Spleen (tissue), 11 donors: ENCODE results near the gene LONRF2. TPM values are rescaled to one million over a fixed set of nuclear protein-coding genes. Genes with fewer than 3 reads are reported as not detected.

Experiments used
- DNase-seq: peaks from one replicate; pipeline ENCODE4 v3.0.0-alpha.2; 2020
- H3K27ac ChIP-seq, 8 donors: fragments of 200-600 bp; sonication (generic) in 7 of 8; 1 replicate in 4 of 8; 2 replicates in 4 of 8; pipeline versions ENCODE4 v1.5.0 to v1.8.0; 2016 to 2021; ENCODE audit warnings: inconsistent platforms in 4 of 8, mild to moderate bottlenecking in 4 of 8, moderate library complexity in 1 of 8
- H3K27me3 ChIP-seq, 7 donors: fragments of 200-600 bp; sonication (generic) in 6 of 7; replicated peaks in 1 of 7; 1 replicate in 4 of 7; 2 replicates in 3 of 7; pipeline versions ENCODE4 v1.5.0 to v1.8.0; 2016 to 2021; ENCODE audit warnings: inconsistent platforms in 3 of 7, mild to moderate bottlenecking in 1 of 7
- H3K36me3 ChIP-seq, 6 donors: fragments of 200-600 bp; sonication (generic) in 5 of 6; 1 replicate in 4 of 6; 2 replicates in 2 of 6; pipeline versions ENCODE4 v1.5.0 to v1.8.0; 2016 to 2021; ENCODE audit warnings: inconsistent platforms in 2 of 6
- H3K4me1 ChIP-seq, 6 donors: fragments of 200-600 bp; sonication (generic) in 5 of 6; 1 replicate in 3 of 6; 2 replicates in 3 of 6; pipeline versions ENCODE4 v1.5.0 to v1.8.0; 2016 to 2021; ENCODE audit warnings: inconsistent platforms in 3 of 6
- H3K4me3 ChIP-seq, 8 donors: fragments of 200-600 bp; sonication (generic) in 7 of 8; 1 replicate in 4 of 8; 2 replicates in 4 of 8; pipeline versions ENCODE4 v1.5.0 to v1.8.0; 2016 to 2021; ENCODE audit warnings: inconsistent platforms in 4 of 8, mild to moderate bottlenecking in 4 of 8, moderate library complexity in 2 of 8
- H3K9me3 ChIP-seq, 8 donors: fragments of 200-600 bp; sonication (generic) in 7 of 8; 1 replicate in 4 of 8; 2 replicates in 4 of 8; pipeline versions ENCODE4 v1.5.0 to v1.8.0; 2016 to 2021; ENCODE audit warnings: inconsistent platforms in 4 of 8
- POLR2A ChIP-seq, 3 donors: fragments of 450-650 bp; IDR thresholded peaks; one replicate each; pipeline ENCODE4 v1.5.1; 2017; ENCODE audit warnings: antibody characterized with exemption in 3 of 3, mild to moderate bottlenecking in 1 of 3
- POLR2AphosphoS5 ChIP-seq, 3 donors: sonication (generic); formaldehyde crosslinking; IDR thresholded peaks; one replicate each; pipeline ENCODE4 v1.5.1; 2017; ENCODE audit warnings: antibody characterized with exemption in 3 of 3
- WGBS, 5 donors: extraction: QIAGEN DNeasy Blood & Tissue Kit in 3 of 5; methylation state at CpG; one replicate each; pipeline versions ENCODE4 v1.1.5 to v1.1.7; 2013 to 2018; 5-methylcytosine and 5-hydroxymethylcytosine counted together
- intact Hi-C: fragments of 100-400 bp; cut with DNase I; formaldehyde crosslinking; loops from one replicate; pipeline ENCODE4 v1.15.0; 2023; ENCODE audit warnings: low total_unique reads
- polyA plus RNA-seq, 3 donors: library from polyadenylated mRNA; stranded (reverse); fragments of 200-250 nt; gene quantifications; one replicate each; pipeline ENCODE4 v1.2.1, GENCODE V29; 2013
- total RNA-seq, 7 donors: library from RNA; depleted of rRNA in 3 of 7; stranded (reverse); fragments of >200 nt in 3 of 7; fragmentation: NEBNext Ultra II Directional in 4 of 7; extraction: Animal tissue kit (Norgen Biotek cat#: 25700) in 4 of 7; gene quantifications; one replicate each; pipeline versions ENCODE4 v1.1.0 to v1.2.1, GENCODE V29; 2016 to 2021
- TF ChIP-seq, protein P1 (sequence below), 11 experiments: fragments of 200-600 bp in 7 of 11; fragments of 450-650 bp in 4 of 11; sonication (generic) in 4 of 11; IDR thresholded peaks in 8 of 11; conservative IDR thresholded peaks in 3 of 11; 1 replicate in 7 of 11; 2 replicates in 4 of 11; pipeline versions ENCODE4 v1.4.0 to v1.8.0; 2016 to 2021; ENCODE audit warnings: antibody characterized with exemption in 11 of 11, inconsistent platforms in 4 of 11, mild to moderate bottlenecking in 1 of 11
- donor health status: healthy with polysubstance abuse.
- donor health status: DM: no; HTN: no; CAD: no; lungs with moderate emphysema.
- donor health status: DM: no; HTN: no; CAD: no.
- donor health status: Bipolar disorder and iron deficiency.
- donor health status: healthy.
- donor health status: DM: no; HTN: no; CAD: no.
- donor health status: DM: yes; HTN: yes; CAD: no.

LONRF2 gene
- total and polyA plus RNA-seq, 10 donors, result 0.11 to 4.9 (median 1.9) TPM

DNA sequence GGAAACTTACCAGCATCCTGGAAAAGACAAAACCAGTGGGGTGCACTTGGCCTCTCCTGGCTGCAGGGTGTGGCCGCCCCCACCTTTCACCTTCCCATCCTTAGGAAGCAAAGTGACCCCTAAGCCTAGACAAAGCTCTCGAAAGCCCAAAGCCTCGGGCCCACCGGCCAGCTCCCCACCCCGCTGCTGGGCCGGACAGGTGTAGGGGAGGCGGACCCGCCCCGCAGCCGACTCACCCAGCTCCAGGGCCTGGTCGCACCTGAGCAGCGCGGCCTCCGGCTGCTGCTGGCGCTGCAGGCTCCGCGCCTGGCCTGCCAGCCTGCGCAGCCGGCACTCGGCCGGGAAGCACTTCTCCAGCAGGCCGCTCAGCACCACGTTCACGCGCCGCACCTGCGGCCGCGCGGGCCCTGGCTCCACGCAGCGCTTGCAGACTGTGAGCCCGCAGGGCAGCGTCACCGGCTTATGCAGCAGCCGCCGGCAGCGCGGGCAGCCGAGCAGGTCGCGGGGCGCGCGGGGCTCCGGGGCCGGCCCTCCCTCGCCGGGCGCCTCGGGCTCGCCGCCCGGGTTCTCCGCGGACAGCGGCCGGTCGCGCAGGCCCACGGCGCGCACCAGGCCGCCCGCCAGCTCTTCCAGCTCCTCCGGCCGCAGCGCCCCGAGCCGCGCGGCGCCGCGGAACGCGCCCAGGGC, 979 bp downstream of the LONRF2 start:
- H3K36me3 ChIP-seq, result no peaks in the 10 kb centered on the region
- intact Hi-C loops, result no loop called here
- H3K4me1 ChIP-seq, result peaks cover 0 to 19% (median 13%) of the 10 kb centered on the region in 6 donors
- TF ChIP-seq, protein P1, sequence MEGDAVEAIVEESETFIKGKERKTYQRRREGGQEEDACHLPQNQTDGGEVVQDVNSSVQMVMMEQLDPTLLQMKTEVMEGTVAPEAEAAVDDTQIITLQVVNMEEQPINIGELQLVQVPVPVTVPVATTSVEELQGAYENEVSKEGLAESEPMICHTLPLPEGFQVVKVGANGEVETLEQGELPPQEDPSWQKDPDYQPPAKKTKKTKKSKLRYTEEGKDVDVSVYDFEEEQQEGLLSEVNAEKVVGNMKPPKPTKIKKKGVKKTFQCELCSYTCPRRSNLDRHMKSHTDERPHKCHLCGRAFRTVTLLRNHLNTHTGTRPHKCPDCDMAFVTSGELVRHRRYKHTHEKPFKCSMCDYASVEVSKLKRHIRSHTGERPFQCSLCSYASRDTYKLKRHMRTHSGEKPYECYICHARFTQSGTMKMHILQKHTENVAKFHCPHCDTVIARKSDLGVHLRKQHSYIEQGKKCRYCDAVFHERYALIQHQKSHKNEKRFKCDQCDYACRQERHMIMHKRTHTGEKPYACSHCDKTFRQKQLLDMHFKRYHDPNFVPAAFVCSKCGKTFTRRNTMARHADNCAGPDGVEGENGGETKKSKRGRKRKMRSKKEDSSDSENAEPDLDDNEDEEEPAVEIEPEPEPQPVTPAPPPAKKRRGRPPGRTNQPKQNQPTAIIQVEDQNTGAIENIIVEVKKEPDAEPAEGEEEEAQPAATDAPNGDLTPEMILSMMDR (IDR thresholded peaks at IDR 0.05 in 8 of 11, conservative IDR thresholded peaks at IDR 0.05 in 3 of 11), result no peak
- TF ChIP-seq POLR2AphosphoS5 (IDR thresholded peaks at IDR 0.05) (no peak), POLR2A (IDR thresholded peaks at IDR 0.05) (no peak)
- H3K27ac ChIP-seq, result peak overlapping the region in 2 of 8 donors; percentile 30 to 63
- H3K4me3 ChIP-seq, result peak overlapping the region; percentile 29 to 72 (median 47)
- peaks cover 0 to 92% (median 40%) of the 10 kb centered on the region in 7 donors for H3K27me3 ChIP-seq
- 1 to 10% (median 2%) methylated on average over 7 to 77 of the region's 77 CpGs for WGBS, 5 donors
- H3K9me3 ChIP-seq, result peaks cover 0 to 21% (median 15%) of the 10 kb centered on the region in 8 donors
- peak; percentile 71 for DNase-seq

DNA sequence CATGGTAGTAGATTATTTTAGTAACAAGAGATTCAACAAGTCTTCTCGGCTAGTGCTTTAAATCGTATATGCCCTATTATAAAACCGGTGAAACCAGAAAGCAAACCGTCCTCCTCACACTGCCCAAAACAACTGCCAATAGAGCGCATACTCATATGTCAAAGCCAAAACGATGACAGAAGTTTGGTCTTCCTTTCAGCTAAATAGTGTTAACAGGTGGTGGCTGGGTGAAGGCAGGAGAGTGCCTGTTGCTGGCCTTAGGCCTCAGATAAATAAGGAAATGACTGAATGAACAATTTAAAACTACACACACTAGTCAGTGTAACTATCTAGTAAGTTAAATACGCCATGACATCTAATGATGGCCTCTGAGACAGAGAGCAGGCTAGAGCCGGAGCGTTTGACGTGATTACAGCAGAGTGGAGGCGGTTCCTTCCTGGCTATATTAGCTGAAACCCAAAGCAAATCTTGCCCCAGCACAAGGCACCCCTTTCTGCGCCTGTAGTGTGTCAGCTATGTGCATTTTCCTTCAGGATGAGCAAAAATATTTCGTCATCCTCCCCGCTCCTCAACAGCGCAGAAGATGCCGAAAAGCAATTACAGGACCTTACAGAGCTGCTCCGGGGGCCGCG, 1.6 kb downstream of the LONRF2 start:
- peak overlapping the region; percentile 23 to 72 (median 42) for H3K4me3 ChIP-seq
- TF ChIP-seq POLR2A (IDR thresholded peaks at IDR 0.05) (no peak), POLR2AphosphoS5 (IDR thresholded peaks at IDR 0.05) (no peak)
- TF ChIP-seq, protein P1 (IDR thresholded peaks at IDR 0.05 in 8 of 11, conservative IDR thresholded peaks at IDR 0.05 in 3 of 11), result no peak

DNA sequence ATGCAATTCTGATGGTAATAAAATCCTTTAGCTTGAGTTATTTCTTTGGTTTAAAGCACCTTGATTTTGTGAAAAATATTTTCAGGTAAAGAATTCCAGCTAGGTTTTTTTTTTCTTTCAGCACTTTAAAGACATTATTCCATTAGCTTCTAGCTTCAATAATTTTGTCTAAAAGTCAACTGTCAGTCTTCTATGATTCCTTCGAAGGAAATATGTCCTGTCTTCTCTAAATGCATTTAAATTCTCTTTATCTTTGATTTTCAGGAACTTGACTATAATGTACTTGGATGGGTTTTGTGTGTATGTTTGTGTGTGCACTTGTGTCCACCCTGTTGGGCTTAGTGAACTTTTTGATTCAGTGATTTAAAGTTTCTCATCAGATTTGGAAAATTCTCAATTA, 4.7 kb downstream of the LONRF2 start:
- H3K4me1 ChIP-seq, result peaks cover 0 to 17% (median 12%) of the 10 kb centered on the region in 6 donors
- no peak for TF ChIP-seq POLR2AphosphoS5 (IDR thresholded peaks at IDR 0.05)
- TF ChIP-seq, protein P1 (IDR thresholded peaks at IDR 0.05 in 8 of 11, conservative IDR thresholded peaks at IDR 0.05 in 3 of 11), result no peak
- peaks cover 0 to 21% (median 15%) of the 10 kb centered on the region in 8 donors for H3K9me3 ChIP-seq
- H3K27ac ChIP-seq, result no peak overlapping the region
- H3K4me3 ChIP-seq, result no peak overlapping the region
- intact Hi-C loops, result no loop called here
- DNase-seq, result no peak
- 65 to 100% (median 84%) methylated on average over 1 of the region's 1 CpG for WGBS, 5 donors
- H3K36me3 ChIP-seq, result no peaks in the 10 kb centered on the region
- peaks cover 0 to 66% (median 27%) of the 10 kb centered on the region in 7 donors for H3K27me3 ChIP-seq

More for the DNA sequence above, 1.6 kb downstream of the LONRF2 start:
- H3K27ac ChIP-seq, result no peak overlapping the region
- intact Hi-C loops, result no loop called here
- H3K4me1 ChIP-seq, result peaks cover 0 to 19% (median 13%) of the 10 kb centered on the region in 6 donors
- no peak for DNase-seq
- peaks cover 0 to 21% (median 15%) of the 10 kb centered on the region in 8 donors for H3K9me3 ChIP-seq
- H3K27me3 ChIP-seq, result peaks cover 0 to 94% (median 40%) of the 10 kb centered on the region in 7 donors
- no peaks in the 10 kb centered on the region for H3K36me3 ChIP-seq
- WGBS, 5 donors, result 53 to 67% (median 63%) methylated on average over 19 of the region's 19 CpGs
